DMS114 treated with DMSO at 0.1 percent for 48 hours (cell line): ENCODE data around the gene RPTOR.
"Not testable (repeated sequence)": the region's sequence is repeated elsewhere in the genome, so short reads cannot be mapped to it uniquely, and the experiment has no call there.

Source experiments
- DNase-seq: peaks from one replicate; lab custom pipeline; 2025; ENCODE audit not compliant: unreplicated experiment; lab: John Stamatoyannopoulos, UW

RPTOR gene

GRCh38 chr17:80692931-80693467, 148.4 kb downstream of the RPTOR start:
- no peak for DNase-seq

GRCh38 chr17:80693511-80693910, 148.9 kb downstream of the RPTOR start:
- DNase-seq, result no peak

GRCh38 chr17:80694085-80694991, 149.7 kb downstream of the RPTOR start:
- DNase-seq, result no peak

- no peak for DNase-seq
Measured at GRCh38 chr17:80694992-80695912, 150.6 kb downstream of the RPTOR start.

GRCh38 chr17:80695979-80696378, 151.3 kb downstream of the RPTOR start:
- no peak for DNase-seq

GRCh38 chr17:80696456-80696855, 151.8 kb downstream of the RPTOR start:
- no peak for DNase-seq

- DNase-seq, result no peak
Measured at GRCh38 chr17:80696964-80697363, 152.3 kb downstream of the RPTOR start.

- DNase-seq, result no peak
Measured at GRCh38 chr17:80698297-80698696, 153.7 kb downstream of the RPTOR start.

- DNase-seq, result not testable (repeated sequence)
Measured at GRCh38 chr17:80699205-80699604, 154.6 kb downstream of the RPTOR start.

GRCh38 chr17:80701730-80702129, 157.1 kb downstream of the RPTOR start:
- DNase-seq, result no peak

GRCh38 chr17:80702315-80703141, 157.9 kb downstream of the RPTOR start:
- no peak for DNase-seq

- DNase-seq, result no peak
Measured at GRCh38 chr17:80703142-80703478, 158.5 kb downstream of the RPTOR start.

GRCh38 chr17:80704381-80704819, 159.8 kb downstream of the RPTOR start:
- no peak for DNase-seq

- DNase-seq, result no peak
Measured at GRCh38 chr17:80704894-80705293, 160.3 kb downstream of the RPTOR start.

- no peak for DNase-seq
Measured at GRCh38 chr17:80705988-80706387, 161.3 kb downstream of the RPTOR start.

- DNase-seq, result no peak
Measured at GRCh38 chr17:80706463-80706867, 161.8 kb downstream of the RPTOR start.

GRCh38 chr17:80708480-80708879, 163.8 kb downstream of the RPTOR start:
- DNase-seq, result no peak

- DNase-seq, result no peak
Measured at GRCh38 chr17:80709090-80709695, 164.6 kb downstream of the RPTOR start.

GRCh38 chr17:80710714-80711302, 166.2 kb downstream of the RPTOR start:
- DNase-seq, result no peak

- DNase-seq, result no peak
Measured at GRCh38 chr17:80712089-80712488, 167.5 kb downstream of the RPTOR start.
